Gastrocnemius medialis (tissue), 4 donors: Measurements from ENCODE around the gene RNF31. TPM values are rescaled to one million over a fixed set of nuclear protein-coding genes. Genes with fewer than 3 reads are reported as not detected.

Experiments
- ATAC-seq, 2 donors: fragments of 150-250 bp; one replicate each; pipeline ENCODE4 v1.9.1; 2016
- DNase-seq, 2 donors: peaks; one replicate each; pipeline ENCODE4 v3.0.0-alpha.2; 2019
- H3K27ac ChIP-seq, 4 donors: fragments of 200-600 bp; sonication (generic); 1 replicate in 1 of 4; 2 replicates in 3 of 4; pipeline ENCODE4 v1.5.1; 2016 to 2018; ENCODE audit warnings: mild to moderate bottlenecking in 2 of 4, moderate library complexity in 1 of 4
- H3K27me3 ChIP-seq, 3 donors: fragments of 200-600 bp; sonication (generic) in 2 of 3; 1 replicate in 1 of 3; 2 replicates in 2 of 3; pipeline versions ENCODE4 v1.5.1 to v1.6.0; 2016 to 2019; ENCODE audit warnings: mild to moderate bottlenecking in 1 of 3, moderate library complexity in 1 of 3
- H3K36me3 ChIP-seq, 2 donors: fragments of 200-600 bp; sonication (generic) in 1 of 2; one replicate each; pipeline ENCODE4 v1.5.1; 2017 to 2018
- H3K4me1 ChIP-seq, 2 donors: fragments of 200-600 bp; sonication (generic) in 1 of 2; one replicate each; pipeline ENCODE4 v1.5.1; 2016 to 2017; ENCODE audit warnings: mild to moderate bottlenecking in 2 of 2
- H3K4me3 ChIP-seq, 4 donors: fragments of 200-600 bp; sonication (generic) in 3 of 4; 1 replicate in 1 of 4; 2 replicates in 3 of 4; pipeline ENCODE4 v1.5.1; 2016 to 2019; ENCODE audit warnings: mild to moderate bottlenecking in 2 of 4
- H3K9me3 ChIP-seq, 3 donors: fragments of 200-600 bp; sonication (generic) in 2 of 3; 1 replicate in 1 of 3; 2 replicates in 2 of 3; pipeline ENCODE4 v1.5.1; 2016 to 2019
- CTCF ChIP-seq, 5 experiments: fragments of 450-650 bp in 3 of 5; fragments of 200-600 bp in 2 of 5; sonication (generic) in 2 of 5; IDR thresholded peaks in 4 of 5; conservative IDR thresholded peaks in 1 of 5; 1 replicate in 4 of 5; 2 replicates in 1 of 5; pipeline ENCODE4 v1.5.1; 2016 to 2019; ENCODE audit warnings: antibody characterized with exemption in 5 of 5, mild to moderate bottlenecking in 3 of 5, moderate library complexity in 3 of 5
- POLR2A ChIP-seq, 2 donors: fragments of 450-650 bp; IDR thresholded peaks; one replicate each; pipeline ENCODE4 v1.6.1; 2017; ENCODE audit warnings: antibody characterized with exemption in 2 of 2, mild to moderate bottlenecking in 2 of 2, moderate library complexity in 2 of 2
- in situ Hi-C, 4 donors: fragments of 200-750 bp; cut with MboI; loops; one replicate each; pipeline versions ENCODE4 v1.15.0 to v1.8.0; 2017; ENCODE audit warnings: low sequenced_read_pairs in 4 of 4
- intact Hi-C: fragments of 100-400 bp; cut with DNase I; formaldehyde crosslinking; loops from one replicate; pipeline ENCODE4 v1.15.1; 2023; ENCODE audit warnings: low total_unique reads
- microRNA-seq, 2 donors: library from miRNA; unstranded; fragments of <30 nt; microRNA quantifications; one replicate each; pipeline ENCODE4, GENCODE V29; 2016; ENCODE audit warnings: borderline replicate concordance in 2 of 2
- total RNA-seq, 4 donors: library from RNA; depleted of rRNA; stranded (reverse); fragments of >200 nt; gene quantifications; one replicate each; pipeline versions ENCODE4 v1.1.0 to v1.2.3, GENCODE V29; 2016

Gene RNF31
- total RNA-seq, 4 donors from 2014 or later, result 63.3 to 140 (median 82.4) TPM

- Histone ChIP-seq H3K4me1 (no peaks in the 10 kb centered on the region), H3K4me3 (no peak overlapping the region), H3K9me3 (no peaks in the 10 kb centered on the region), H3K36me3 (peaks cover 5 to 55% of the 10 kb centered on the region in 2 donors), H3K27me3 (no peaks in the 10 kb centered on the region), H3K27ac (no peak overlapping the region)
- in situ Hi-C loops (no loop called here), intact Hi-C loops (no loop called here)
- no peak for DNase-seq
- TF ChIP-seq POLR2A (IDR thresholded peaks at IDR 0.05) (no peak), CTCF (IDR thresholded peaks at IDR 0.05 in 4 of 5, conservative IDR thresholded peaks at IDR 0.05 in 1 of 5) (no peak)
- ATAC-seq, result no peak
Observed at GRCh38 chr14:24206260-24207103, 59.2 kb downstream of the RNF31 start.

- no peaks in the 10 kb centered on the region for H3K9me3 ChIP-seq
- H3K4me3 ChIP-seq, result no peak overlapping the region
- DNase-seq (no peak), ATAC-seq (no peak)
- H3K27me3 ChIP-seq, result no peaks in the 10 kb centered on the region
- no peak overlapping the region for H3K27ac ChIP-seq
- peaks cover 2% of the 10 kb centered on the region in 2 donors for H3K4me1 ChIP-seq
- TF ChIP-seq CTCF (IDR thresholded peaks at IDR 0.05 in 4 of 5, conservative IDR thresholded peaks at IDR 0.05 in 1 of 5) (no peak), POLR2A (IDR thresholded peaks at IDR 0.05) (no peak)
- intact Hi-C loops, result no loop called here
- in situ Hi-C loops, result no loop called here
- H3K36me3 ChIP-seq, result peaks cover 5 to 57% of the 10 kb centered on the region in 2 donors
Observed at GRCh38 chr14:24207104-24207551, 59.8 kb downstream of the RNF31 start.

- Histone ChIP-seq H3K36me3 (peaks cover 5 to 57% of the 10 kb centered on the region in 2 donors), H3K4me1 (peaks cover 7% of the 10 kb centered on the region in 2 donors), H3K27me3 (no peaks in the 10 kb centered on the region), H3K9me3 (no peaks in the 10 kb centered on the region), H3K27ac (no peak overlapping the region), H3K4me3 (no peak overlapping the region)
- intact Hi-C loops, result no loop called here
- ATAC-seq, result no peak
- no peak for DNase-seq
- in situ Hi-C loops, result no loop called here
- TF ChIP-seq POLR2A (IDR thresholded peaks at IDR 0.05) (no peak), CTCF (IDR thresholded peaks at IDR 0.05 in 4 of 5, conservative IDR thresholded peaks at IDR 0.05 in 1 of 5) (no peak)
Observed at GRCh38 chr14:24207625-24208024, 60.3 kb downstream of the RNF31 start.

Small RNAs within 50 kb of the gene (microRNA-seq; reads per million reads assigned to microRNA genes)
- 0 to 1.2 reads per million in 2 donors for gene MIR7703

Other genes with a start within 250 kb of the RNF31 start
- 10 to 100 TPM; 26.0 to 56.2 (median 44.1) TPM for gene DHRS4, start 193.7 kb upstream of the RNF31 start, total RNA-seq
- 10 to 100 TPM; 12.1 to 40.2 (median 25.0) TPM for gene DHRS4L2, start 158.6 kb upstream of the RNF31 start, total RNA-seq
- under 1 TPM in 2 of 4 donors, not detected in 2; 0.04 to 0.31 TPM for gene CARMIL3, start 95.5 kb upstream of the RNF31 start, total RNA-seq
- gene CPNE6, start 75.9 kb upstream of the RNF31 start, total RNA-seq, result not detected
- gene PCK2, start 53.2 kb upstream of the RNF31 start, total RNA-seq, result 1 to 10 TPM; 1.9 to 9.8 (median 3.6) TPM
- 100 to 1,000 TPM in 1 of 4 donors, 10 to 100 TPM in 3; 52.4 to 113 (median 88.7) TPM for gene DCAF11, start 32.7 kb upstream of the RNF31 start, total RNA-seq
- 1 to 10 TPM in 3 of 4 donors, under 1 TPM in 1; 0.82 to 4.5 (median 2.4) TPM for gene NRL, start 32.5 kb upstream of the RNF31 start, total RNA-seq
- 10 to 100 TPM; 45.3 to 91.3 (median 65.4) TPM for gene FITM1, start 16.8 kb upstream of the RNF31 start, total RNA-seq
- 100 to 1,000 TPM in 2 of 4 donors, 10 to 100 TPM in 2; 63.3 to 158 (median 87.5) TPM for gene PSME1, start 11.3 kb upstream of the RNF31 start, total RNA-seq
- gene EMC9, start 5.9 kb upstream of the RNF31 start, total RNA-seq, result 10 to 100 TPM; 13.6 to 18.8 (median 16.3) TPM
- gene PSME2, start 888 bp upstream of the RNF31 start, total RNA-seq, result 10 to 100 TPM; 13.7 to 53.2 (median 21.5) TPM
- 10 to 100 TPM in 3 of 4 donors, 1 to 10 TPM in 1; 6.5 to 36.7 (median 11.9) TPM for gene IRF9, start 13.8 kb downstream of the RNF31 start, total RNA-seq
- gene REC8, start 24.6 kb downstream of the RNF31 start, total RNA-seq, result 1 to 10 TPM in 1 of 4 donors, under 1 TPM in 2, not detected in 1; 0.27 to 3.1 (median 0.82) TPM
- gene IPO4, start 41.3 kb downstream of the RNF31 start, total RNA-seq, result 10 to 100 TPM; 35.7 to 73.2 (median 55.4) TPM
- gene TM9SF1, start 47.9 kb downstream of the RNF31 start, total RNA-seq, result 10 to 100 TPM; 31.4 to 46.4 (median 36.7) TPM
- not detected for gene TSSK4, start 58.2 kb downstream of the RNF31 start, total RNA-seq
- gene CHMP4A, start 66.0 kb downstream of the RNF31 start, total RNA-seq, result 10 to 100 TPM; 13.6 to 29.8 (median 20.7) TPM
- gene MDP1, start 68.6 kb downstream of the RNF31 start, total RNA-seq, result 10 to 100 TPM in 3 of 4 donors, 1 to 10 TPM in 1; 6.7 to 19.2 (median 13.9) TPM
- 100 to 1,000 TPM; 141 to 178 (median 162) TPM for gene NEDD8, start 84.9 kb downstream of the RNF31 start, total RNA-seq
- gene GMPR2, start 85.4 kb downstream of the RNF31 start, total RNA-seq, result 10 to 100 TPM; 15.4 to 44.8 (median 27.4) TPM
- gene TINF2, start 95.1 kb downstream of the RNF31 start, total RNA-seq, result 10 to 100 TPM; 41.4 to 77.1 (median 50.7) TPM
- under 1 TPM in 1 of 4 donors, not detected in 3; 0.20 TPM for gene TGM1, start 115.7 kb downstream of the RNF31 start, total RNA-seq
- gene RABGGTA, start 124.1 kb downstream of the RNF31 start, total RNA-seq, result 10 to 100 TPM; 20.9 to 32.8 (median 28.0) TPM
- gene DHRS1, start 152.3 kb downstream of the RNF31 start, total RNA-seq, result 10 to 100 TPM in 2 of 4 donors, 1 to 10 TPM in 2; 1.9 to 12.2 (median 8.2) TPM
- gene NOP9, start 152.4 kb downstream of the RNF31 start, total RNA-seq, result 10 to 100 TPM; 27.2 to 43.5 (median 32.2) TPM
- gene CIDEB, start 160.5 kb downstream of the RNF31 start, total RNA-seq, result 1 to 10 TPM in 1 of 4 donors, under 1 TPM in 3; 0.39 to 1.5 (median 0.88) TPM
- 1 to 10 TPM in 2 of 4 donors, under 1 TPM in 2; 0.39 to 3.3 (median 2.0) TPM for gene LTB4R2, start 162.6 kb downstream of the RNF31 start, total RNA-seq
- 1 to 10 TPM in 2 of 4 donors, under 1 TPM in 2; 0.13 to 2.2 (median 0.75) TPM for gene LTB4R, start 164.0 kb downstream of the RNF31 start, total RNA-seq
- 10 to 100 TPM in 1 of 4 donors, 1 to 10 TPM in 3; 7.9 to 16.6 (median 8.7) TPM for gene ADCY4, start 187.6 kb downstream of the RNF31 start, total RNA-seq
- gene RIPK3, start 192.5 kb downstream of the RNF31 start, total RNA-seq, result 1 to 10 TPM in 2 of 4 donors, under 1 TPM in 2; 0.66 to 1.6 (median 0.97) TPM
- gene NFATC4, start 220.7 kb downstream of the RNF31 start, total RNA-seq, result 10 to 100 TPM in 1 of 4 donors, 1 to 10 TPM in 3; 4.6 to 13.2 (median 7.5) TPM